Subcutaneous adipose tissue (tissue), 4 donors: ENCODE data around the gene DBF4B. TPM values are rescaled to one million over a fixed set of nuclear protein-coding genes. Genes with fewer than 3 reads are reported as not detected.

ENCODE experiments used
- total RNA-seq, 4 donors: library from RNA; depleted of rRNA; stranded (reverse); fragments of >200 nt; gene quantifications; one replicate each; pipeline ENCODE4 v1.1.0, GENCODE V29; 2016
- TF ChIP-seq, protein P1 (sequence below): fragments of 450-650 bp; IDR thresholded peaks from one replicate; pipeline ENCODE4 v1.5.1; 2016; ENCODE audit warnings: low read depth, mild to moderate bottlenecking, control low read depth, antibody characterized with exemption, moderate library complexity

DBF4B gene
- total RNA-seq, 4 donors from 2014 or later, result 2.4 to 5.9 (median 4.5) TPM

DNA sequence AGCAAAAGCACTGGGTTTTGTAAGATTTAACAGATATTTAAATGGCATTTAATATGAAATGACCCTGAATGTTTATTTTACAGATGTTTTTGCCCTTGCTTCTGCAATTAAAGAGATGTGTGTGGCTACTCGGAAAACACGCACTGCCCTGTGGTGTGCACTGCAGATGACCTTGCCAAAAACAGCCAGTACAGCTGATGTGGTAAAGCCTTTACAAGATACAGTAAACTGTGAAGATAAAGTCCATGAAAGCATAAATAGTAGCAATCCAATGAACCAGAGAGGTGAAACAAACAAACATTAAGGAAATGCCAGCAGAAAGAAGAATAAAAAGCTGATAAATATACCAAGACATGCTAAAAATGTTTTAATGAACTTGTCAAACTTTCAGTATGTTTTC is 34.6 kb upstream of the DBF4B start:
- TF ChIP-seq, protein P1, sequence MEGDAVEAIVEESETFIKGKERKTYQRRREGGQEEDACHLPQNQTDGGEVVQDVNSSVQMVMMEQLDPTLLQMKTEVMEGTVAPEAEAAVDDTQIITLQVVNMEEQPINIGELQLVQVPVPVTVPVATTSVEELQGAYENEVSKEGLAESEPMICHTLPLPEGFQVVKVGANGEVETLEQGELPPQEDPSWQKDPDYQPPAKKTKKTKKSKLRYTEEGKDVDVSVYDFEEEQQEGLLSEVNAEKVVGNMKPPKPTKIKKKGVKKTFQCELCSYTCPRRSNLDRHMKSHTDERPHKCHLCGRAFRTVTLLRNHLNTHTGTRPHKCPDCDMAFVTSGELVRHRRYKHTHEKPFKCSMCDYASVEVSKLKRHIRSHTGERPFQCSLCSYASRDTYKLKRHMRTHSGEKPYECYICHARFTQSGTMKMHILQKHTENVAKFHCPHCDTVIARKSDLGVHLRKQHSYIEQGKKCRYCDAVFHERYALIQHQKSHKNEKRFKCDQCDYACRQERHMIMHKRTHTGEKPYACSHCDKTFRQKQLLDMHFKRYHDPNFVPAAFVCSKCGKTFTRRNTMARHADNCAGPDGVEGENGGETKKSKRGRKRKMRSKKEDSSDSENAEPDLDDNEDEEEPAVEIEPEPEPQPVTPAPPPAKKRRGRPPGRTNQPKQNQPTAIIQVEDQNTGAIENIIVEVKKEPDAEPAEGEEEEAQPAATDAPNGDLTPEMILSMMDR, result no peak

- TF ChIP-seq, protein P1, result no peak
These were observed 31.3 kb upstream of the DBF4B start for GRCh38 chr17:44677136-44677535.

GRCh38 chr17:44687756-44688155 is 20.7 kb upstream of the DBF4B start:
- TF ChIP-seq, protein P1, result no peak

DNA sequence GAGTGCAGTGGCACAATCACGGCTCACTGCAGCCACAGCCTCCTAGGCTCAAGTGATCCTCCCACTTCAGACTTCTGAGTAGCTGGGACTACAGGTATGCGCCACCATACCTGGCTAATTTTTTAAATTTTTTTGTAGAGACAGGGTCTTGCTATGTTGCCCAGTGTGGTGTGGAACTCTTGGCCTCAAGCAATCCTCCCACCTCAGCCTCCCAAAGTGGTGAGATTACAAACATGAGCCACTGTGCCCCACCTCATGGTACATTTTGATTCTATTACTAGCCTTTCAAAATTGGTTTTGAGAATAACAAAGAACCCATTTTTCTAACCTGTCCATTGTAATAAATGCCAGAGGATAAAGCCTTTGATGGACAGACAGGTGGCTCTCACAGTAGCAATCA is 20.3 kb upstream of the DBF4B start:
- TF ChIP-seq, protein P1, result no peak

- TF ChIP-seq, protein P1, result no peak
These were observed 19.6 kb upstream of the DBF4B start for GRCh38 chr17:44688675-44689476.

DNA sequence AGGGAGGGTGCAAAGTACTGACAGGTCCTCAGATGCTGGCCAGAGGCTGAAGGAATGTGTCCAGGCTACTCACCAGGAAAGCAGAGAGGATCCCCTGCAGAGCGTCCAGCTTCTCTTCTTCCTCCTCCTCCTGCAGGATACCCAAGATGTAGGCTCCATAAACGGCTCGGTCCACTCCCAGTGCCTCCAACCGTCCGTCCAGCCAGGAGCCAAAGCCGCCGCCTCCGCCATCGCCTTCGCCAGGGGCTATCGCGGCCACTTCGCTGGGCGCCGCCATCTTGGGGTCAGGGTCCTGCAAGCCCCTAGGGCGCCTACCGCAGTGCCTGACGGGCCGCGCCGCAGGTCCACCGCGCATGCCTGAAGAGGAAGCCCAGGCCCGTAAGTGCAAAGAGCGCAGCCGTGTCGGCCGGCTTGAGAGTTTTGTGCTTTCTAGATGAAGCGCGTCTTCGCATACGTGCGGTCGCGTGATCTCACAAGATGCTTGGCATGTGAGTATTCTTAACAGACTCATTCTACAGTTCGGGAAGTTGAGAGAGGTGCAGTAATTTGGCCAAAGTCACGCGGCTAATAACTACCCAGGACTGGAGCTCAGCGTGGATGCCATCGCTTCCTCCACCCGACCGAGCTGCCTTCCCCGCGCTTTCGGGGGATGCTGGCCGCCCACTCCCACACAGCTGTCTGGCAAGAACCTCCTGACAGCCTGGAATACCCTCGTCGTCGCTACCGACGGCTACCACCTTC is 18.8 kb upstream of the DBF4B start, which contains the start of gene CCDC43:
TSS of gene CCDC43 (minus strand) at position 300 of the 741 bp plus-strand sequence. CDS start at position 277, 23 bp downstream.
- TF ChIP-seq, protein P1, result no peak

DNA sequence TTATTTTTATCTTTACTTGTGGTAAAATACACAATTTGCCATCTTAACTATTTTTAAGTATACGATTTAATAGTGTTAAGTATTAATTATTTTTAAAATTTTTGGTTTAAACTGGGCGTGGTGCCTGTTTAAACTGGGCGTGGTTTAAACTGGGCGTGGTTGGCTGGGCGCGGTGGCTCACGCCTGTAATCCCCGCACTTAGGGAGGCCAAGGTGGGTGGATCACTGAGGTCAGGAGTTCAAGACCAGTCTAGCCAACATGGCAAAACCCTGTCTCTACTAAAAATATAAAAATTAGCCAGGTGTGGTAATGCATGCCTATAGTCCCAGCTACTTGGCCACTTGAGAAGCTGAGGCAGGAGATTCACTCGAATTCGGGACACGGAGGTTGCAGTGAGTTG is 14.9 kb upstream of the DBF4B start:
- TF ChIP-seq, protein P1, result no peak
